Measurements from ENCODE around the gene ITPK1.

ITPK1 gene

DNA sequence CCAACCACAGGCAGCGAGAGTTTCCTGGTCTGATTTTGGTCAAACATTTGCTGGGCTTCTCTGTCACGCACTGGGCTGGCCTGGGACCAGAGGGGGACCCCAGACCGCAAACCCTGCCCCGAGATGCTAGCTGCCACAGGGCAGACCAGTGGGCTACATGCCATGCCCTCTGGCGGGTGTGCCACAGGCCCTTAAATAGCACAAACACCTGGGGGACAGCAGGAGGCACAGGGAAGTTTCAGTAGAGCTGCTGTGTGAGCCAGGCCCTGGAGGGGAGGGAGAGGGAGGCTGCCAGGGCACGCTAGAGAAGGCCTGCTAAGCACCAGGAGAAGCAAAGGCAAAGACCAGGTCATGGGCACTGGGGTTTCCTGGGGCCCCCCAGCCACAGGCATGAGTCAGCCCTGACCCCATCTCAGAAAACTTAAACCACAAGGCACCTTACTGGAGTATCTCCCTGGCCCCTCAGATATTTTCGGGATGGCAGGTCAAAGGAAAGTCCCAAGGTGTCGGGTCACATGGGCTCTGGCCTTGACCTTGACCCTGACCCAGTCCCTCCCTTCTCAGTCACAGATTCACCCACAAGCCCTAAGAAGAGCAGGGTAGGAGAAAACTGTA lies 29.2 kb downstream of the ITPK1 start:
- FAIRE-seq (no peak), DNase-seq (ENCODE audit: insufficient read length, low spot score) (no peak)
- TF ChIP-seq, protein P1, sequence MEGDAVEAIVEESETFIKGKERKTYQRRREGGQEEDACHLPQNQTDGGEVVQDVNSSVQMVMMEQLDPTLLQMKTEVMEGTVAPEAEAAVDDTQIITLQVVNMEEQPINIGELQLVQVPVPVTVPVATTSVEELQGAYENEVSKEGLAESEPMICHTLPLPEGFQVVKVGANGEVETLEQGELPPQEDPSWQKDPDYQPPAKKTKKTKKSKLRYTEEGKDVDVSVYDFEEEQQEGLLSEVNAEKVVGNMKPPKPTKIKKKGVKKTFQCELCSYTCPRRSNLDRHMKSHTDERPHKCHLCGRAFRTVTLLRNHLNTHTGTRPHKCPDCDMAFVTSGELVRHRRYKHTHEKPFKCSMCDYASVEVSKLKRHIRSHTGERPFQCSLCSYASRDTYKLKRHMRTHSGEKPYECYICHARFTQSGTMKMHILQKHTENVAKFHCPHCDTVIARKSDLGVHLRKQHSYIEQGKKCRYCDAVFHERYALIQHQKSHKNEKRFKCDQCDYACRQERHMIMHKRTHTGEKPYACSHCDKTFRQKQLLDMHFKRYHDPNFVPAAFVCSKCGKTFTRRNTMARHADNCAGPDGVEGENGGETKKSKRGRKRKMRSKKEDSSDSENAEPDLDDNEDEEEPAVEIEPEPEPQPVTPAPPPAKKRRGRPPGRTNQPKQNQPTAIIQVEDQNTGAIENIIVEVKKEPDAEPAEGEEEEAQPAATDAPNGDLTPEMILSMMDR (IDR thresholded peaks at IDR 0.05; ENCODE audit: insufficient read depth, missing control alignments): no peak

DNA sequence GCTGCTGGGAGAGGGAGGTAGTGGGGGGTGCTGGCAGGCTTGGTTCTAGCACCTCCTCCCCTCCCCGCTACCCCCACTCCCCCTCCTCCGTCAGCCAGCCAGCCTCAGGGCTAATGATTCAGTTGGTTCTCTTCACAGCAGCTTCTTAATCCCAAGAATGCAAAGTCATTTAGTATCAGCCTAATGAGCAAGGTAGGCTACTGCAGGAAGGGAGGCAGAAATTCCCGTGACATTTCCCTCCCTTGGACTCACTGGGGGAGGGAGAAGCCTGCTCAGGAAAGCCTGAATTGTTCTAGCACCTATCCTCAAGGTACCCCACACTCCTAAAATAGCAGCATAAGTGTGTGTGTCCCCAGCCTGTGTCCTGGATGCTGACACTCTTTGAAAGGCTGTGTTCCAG lies 29.8 kb downstream of the ITPK1 start:
- FAIRE-seq: no peak
- DNase-seq (ENCODE audit: insufficient read length, low spot score): peak; percentile 87
- TF ChIP-seq, protein P1 (IDR thresholded peaks at IDR 0.05; ENCODE audit: insufficient read depth, missing control alignments): no peak

DNA sequence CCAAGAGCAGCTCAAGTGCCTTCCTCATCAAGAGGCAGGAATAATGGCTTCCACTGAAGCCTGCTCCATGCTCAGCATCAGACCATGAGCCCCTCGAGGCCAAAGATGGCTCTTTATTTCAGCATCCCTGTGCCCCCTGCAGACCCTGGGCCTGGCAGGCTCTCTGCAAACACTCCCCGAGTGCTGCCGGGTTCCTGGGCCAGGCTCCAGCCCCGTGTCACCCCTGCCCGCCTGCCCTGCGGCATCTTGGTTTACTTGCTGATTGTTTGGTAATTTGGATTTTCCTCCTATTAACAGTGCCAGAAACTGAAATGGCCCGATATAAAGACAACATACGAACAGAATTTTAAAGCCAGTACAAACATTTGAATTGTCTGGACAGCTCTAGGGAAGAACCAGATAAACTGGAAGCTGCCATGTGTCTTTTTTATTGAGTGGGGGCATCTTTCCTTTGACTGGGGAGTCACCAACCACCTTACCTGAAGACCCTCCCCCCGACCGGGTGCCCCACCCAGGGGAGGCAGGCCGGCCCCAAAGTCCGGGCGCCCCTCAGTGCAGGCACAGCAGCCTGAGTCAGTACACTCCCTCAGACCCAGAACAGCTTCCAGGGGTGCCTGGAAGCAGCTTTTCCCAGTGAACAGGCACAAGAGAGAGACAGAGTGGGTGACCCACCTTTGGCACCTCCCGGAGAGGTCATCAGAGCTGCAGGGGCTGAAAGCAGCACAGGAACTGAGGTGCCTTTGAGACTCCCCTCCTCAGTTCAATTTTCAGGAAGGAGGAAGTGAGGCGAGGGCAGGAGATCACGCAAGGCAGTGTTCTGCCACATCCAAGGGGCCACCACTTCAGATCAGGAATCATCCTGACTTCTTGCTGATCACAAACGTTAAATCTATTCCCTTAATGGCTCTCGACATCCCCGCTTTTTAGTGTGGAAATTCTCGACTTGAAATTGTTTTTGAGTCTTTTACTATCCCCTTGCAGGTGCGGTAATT lies 30.6 kb downstream of the ITPK1 start:
- DNase-seq (ENCODE audit: insufficient read length, low spot score) (no peak), FAIRE-seq (no peak)
- TF ChIP-seq, protein P1 (IDR thresholded peaks at IDR 0.05; ENCODE audit: insufficient read depth, missing control alignments): no peak

DNA sequence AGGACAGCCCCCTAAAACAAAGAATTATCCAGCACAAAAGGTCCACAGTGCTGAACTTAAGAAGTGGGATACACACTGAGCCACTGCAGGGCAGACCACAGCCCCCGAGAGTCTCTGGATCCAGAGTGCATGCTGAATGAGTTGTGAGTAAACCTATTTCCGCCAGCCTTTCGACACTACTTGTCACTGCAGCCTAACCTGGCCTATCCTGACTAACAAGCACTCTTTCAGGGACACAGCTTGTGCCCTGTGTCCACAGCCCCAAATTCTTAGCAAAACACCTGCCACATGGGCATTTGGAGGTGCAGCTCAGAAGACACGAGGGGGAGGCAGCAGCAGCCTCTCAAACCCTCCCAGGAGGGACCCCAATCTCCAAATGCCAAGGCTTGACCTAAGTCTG lies 31.3 kb downstream of the ITPK1 start:
- FAIRE-seq (no peak), DNase-seq (ENCODE audit: insufficient read length, low spot score) (no peak)
- TF ChIP-seq, protein P1 (IDR thresholded peaks at IDR 0.05; ENCODE audit: insufficient read depth, missing control alignments): no peak

DNA sequence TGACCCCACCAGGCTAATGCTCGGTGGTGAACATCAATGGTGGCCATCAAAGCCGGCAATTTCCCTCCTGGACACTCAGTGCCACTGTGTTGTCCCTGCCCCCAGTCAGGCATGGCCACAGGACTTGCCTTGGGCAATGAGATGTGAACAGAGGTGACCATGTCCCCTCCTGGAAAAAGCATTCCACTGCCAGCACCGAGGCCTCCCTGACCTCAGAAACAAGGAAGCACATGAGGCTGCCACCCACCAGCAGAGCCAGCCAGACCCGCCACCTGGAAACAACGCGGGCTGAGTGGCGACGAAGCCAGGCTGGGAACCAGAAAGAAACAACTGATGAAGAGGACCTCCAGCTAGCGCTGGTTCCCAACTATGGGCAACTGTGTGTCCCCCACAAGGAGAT lies 31.8 kb downstream of the ITPK1 start:
- DNase-seq (ENCODE audit: insufficient read length, low spot score) (no peak), FAIRE-seq (no peak)

DNA sequence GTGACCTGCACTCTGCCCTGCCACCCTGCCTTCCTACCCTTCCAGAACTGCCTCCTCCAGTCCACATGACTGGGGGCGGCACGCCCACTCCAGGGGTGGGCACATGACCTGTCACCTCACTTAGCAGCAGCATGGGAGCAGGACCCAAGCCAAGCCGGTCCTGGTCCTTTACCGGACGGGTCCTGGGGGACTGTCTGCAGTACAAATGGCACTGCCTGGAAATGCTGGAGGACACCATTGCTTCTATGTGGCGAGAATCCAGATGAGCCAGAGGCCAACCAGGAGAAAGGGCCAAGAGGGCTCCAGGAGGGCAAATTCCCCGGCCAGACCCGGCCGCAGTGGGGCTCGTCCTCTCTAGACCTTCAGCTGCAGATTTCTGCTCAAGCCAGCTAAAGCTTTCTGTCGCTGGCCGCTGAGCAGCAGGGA lies 33.1 kb downstream of the ITPK1 start:
- no peak for FAIRE-seq
- TF ChIP-seq, protein P1 (IDR thresholded peaks at IDR 0.05; ENCODE audit: insufficient read depth, missing control alignments): no peak
- DNase-seq (ENCODE audit: insufficient read length, low spot score): no peak

More for the DNA sequence above, 31.8 kb downstream of the ITPK1 start:
- TF ChIP-seq, protein P1 (IDR thresholded peaks at IDR 0.05; ENCODE audit: insufficient read depth, missing control alignments): no peak

Data from D721Med (cell line).